ENCODE results near the gene MYH16. TPM values are rescaled to one million over a fixed set of nuclear protein-coding genes. Genes with fewer than 3 reads are reported as not detected.
"Not testable (repeated sequence)": the region's sequence is repeated elsewhere in the genome, so short reads cannot be mapped to it uniquely, and the experiment has no call there.

The MYH16 gene
- not detected in 2 replicates for polyA plus RNA-seq (2014; cell fraction: cytosol; rRNA removed)
- polyA plus RNA-seq (2014; cell fraction: nucleus; rRNA removed), result not detected in 2 replicates

- no peak for DNase-seq (ENCODE audit: low spot score)
These were observed at the start of gene MYH16 for GRCh38 chr7:99272476-99273045. MYH16 (plus strand) TSS chr7:99272839.

GRCh38 chr7:99224263-99224898 lies 48.3 kb upstream of the MYH16 start:
- not testable (repeated sequence) for DNase-seq (ENCODE audit: low spot score)

- no peak for DNase-seq (ENCODE audit: low spot score)
These were observed 47.8 kb upstream of the MYH16 start for GRCh38 chr7:99224899-99225265.

GRCh38 chr7:99229234-99229633 lies 43.4 kb upstream of the MYH16 start:
- no peak for DNase-seq (ENCODE audit: low spot score)

GRCh38 chr7:99232082-99232770 lies 40.4 kb upstream of the MYH16 start:
- DNase-seq (ENCODE audit: low spot score), result no peak

- not testable (repeated sequence) for DNase-seq (ENCODE audit: low spot score)
These were observed 39.7 kb upstream of the MYH16 start for GRCh38 chr7:99232955-99233354.

GRCh38 chr7:99234185-99234584 lies 38.5 kb upstream of the MYH16 start:
- DNase-seq (ENCODE audit: low spot score), result no peak

- no peak for DNase-seq (ENCODE audit: low spot score)
These were observed 36.7 kb upstream of the MYH16 start for GRCh38 chr7:99235925-99236324.

- DNase-seq (ENCODE audit: low spot score), result not testable (repeated sequence)
These were observed 34.8 kb upstream of the MYH16 start for GRCh38 chr7:99237876-99238275.

- no peak for DNase-seq (ENCODE audit: low spot score)
These were observed 33.9 kb upstream of the MYH16 start for GRCh38 chr7:99238558-99239341.

GRCh38 chr7:99242682-99243081 lies 30.0 kb upstream of the MYH16 start:
- no peak for DNase-seq (ENCODE audit: low spot score)

GRCh38 chr7:99243751-99244337 lies 28.8 kb upstream of the MYH16 start:
- no peak for DNase-seq (ENCODE audit: low spot score)

- DNase-seq (ENCODE audit: low spot score), result no peak
These were observed 27.7 kb upstream of the MYH16 start for GRCh38 chr7:99244939-99245338.

GRCh38 chr7:99248391-99249095 lies 24.1 kb upstream of the MYH16 start:
- no peak for DNase-seq (ENCODE audit: low spot score)

- no peak for DNase-seq (ENCODE audit: low spot score)
These were observed 22.6 kb upstream of the MYH16 start for GRCh38 chr7:99249985-99250575.

GRCh38 chr7:99252166-99252895 lies 20.3 kb upstream of the MYH16 start:
- no peak for DNase-seq (ENCODE audit: low spot score)

- DNase-seq (ENCODE audit: low spot score), result no peak
These were observed 19.3 kb upstream of the MYH16 start for GRCh38 chr7:99253369-99253768.

- no peak for DNase-seq (ENCODE audit: low spot score)
These were observed 18.2 kb upstream of the MYH16 start for GRCh38 chr7:99254390-99254789.

GRCh38 chr7:99255463-99255862 lies 17.2 kb upstream of the MYH16 start:
- DNase-seq (ENCODE audit: low spot score), result no peak

- DNase-seq (ENCODE audit: low spot score), result no peak
These were observed 15.6 kb upstream of the MYH16 start for GRCh38 chr7:99257065-99257464.

Data from SK-N-DZ (cell line).